OCI-LY1 (cell line): ENCODE data around the gene CACHD1.

Experiments
- H2AFZ ChIP-seq: fragments of 200-600 bp; sonication (generic), shearing (Covaris generic); 2 replicates; pipeline ENCODE4 v1.6.0; 2014; ENCODE audit warnings: antibody characterized with exemption, mild to moderate bottlenecking, low read length
- H3F3A ChIP-seq: fragments of 200-600 bp; sonication (generic), shearing (Covaris generic); 2 replicates; pipeline ENCODE4 v1.6.0; 2014; ENCODE audit warnings: mild to moderate bottlenecking, antibody characterized with exemption, low read length, moderate library complexity; ENCODE audit not compliant: insufficient read depth
- H3K27ac ChIP-seq: fragments of 200-600 bp; sonication (generic); 2 replicates; pipeline ENCODE4 v1.5.1; 2014; ENCODE audit warnings: low read length, mixed run types, mild to moderate bottlenecking, low read depth; ENCODE audit not compliant: poor library complexity, severe bottlenecking
- H3K27me3 ChIP-seq: fragments of 200-600 bp; sonication (generic); 2 replicates; pipeline ENCODE4 v1.6.0; 2014; ENCODE audit warnings: antibody characterized with exemption, mild to moderate bottlenecking, low read length, moderate library complexity; ENCODE audit not compliant: insufficient read depth
- H3K36me3 ChIP-seq: fragments of 200-600 bp; sonication (generic); 2 replicates; pipeline ENCODE4 v1.6.1; 2014; ENCODE audit warnings: mild to moderate bottlenecking, antibody characterized with exemption, low read length, moderate library complexity, mixed read lengths; ENCODE audit not compliant: insufficient read depth
- H3K4me1 ChIP-seq: fragments of 200-600 bp; sonication (generic); 2 replicates; pipeline ENCODE4 v1.5.1; 2014; ENCODE audit warnings: mild to moderate bottlenecking, low read length, moderate library complexity; ENCODE audit not compliant: insufficient read depth, severe bottlenecking
- H3K4me2 ChIP-seq: fragments of 200-600 bp; sonication (generic), shearing (Covaris generic); 2 replicates; pipeline ENCODE4 v1.6.1; 2014; ENCODE audit warnings: low read length
- H3K4me3 ChIP-seq: fragments of 200-600 bp; sonication (generic); 2 replicates; pipeline ENCODE4 v1.5.1; 2014; ENCODE audit warnings: low read length, low read depth, mild to moderate bottlenecking, mixed read lengths; ENCODE audit not compliant: poor library complexity, severe bottlenecking
- H3K79me2 ChIP-seq: fragments of 200-600 bp; shearing (Covaris generic); 2 replicates; pipeline ENCODE4 v1.6.1; 2016; ENCODE audit warnings: mixed run types, low read length, mixed read lengths; ENCODE audit not compliant: insufficient read depth
- H3K9ac ChIP-seq: fragments of 200-600 bp; sonication (generic), shearing (Covaris generic); 2 replicates; pipeline ENCODE4 v1.6.1; 2014; ENCODE audit warnings: mild to moderate bottlenecking, low read length, mixed read lengths
- H3K9me2 ChIP-seq: fragments of 200-600 bp; sonication (generic), shearing (Covaris generic); 2 replicates; pipeline ENCODE4 v1.6.1; 2014; ENCODE audit warnings: low read depth, mild to moderate bottlenecking, low read length, mixed read lengths
- H3K9me3 ChIP-seq: fragments of 200-600 bp; shearing (Covaris generic); 2 replicates; pipeline ENCODE4 v1.6.1; 2014; ENCODE audit warnings: low read length, mixed read lengths
- H4K20me1 ChIP-seq: fragments of 200-600 bp; sonication (generic), shearing (Covaris generic); 2 replicates; pipeline ENCODE4 v1.6.0; 2016; ENCODE audit warnings: mild to moderate bottlenecking, low read length; ENCODE audit not compliant: insufficient read depth
- EZH2 ChIP-seq: fragments of 200-600 bp; sonication (generic), shearing (Covaris generic); IDR thresholded peaks from 2 replicates; pipeline ENCODE4 v1.8.0; 2017; ENCODE audit warnings: borderline replicate concordance, mixed run types, mild to moderate bottlenecking, antibody characterized with exemption, low read length, moderate library complexity, mixed read lengths
- TF ChIP-seq, protein P1 (sequence below): fragments of 200-600 bp; sonication (generic), shearing (Covaris generic); IDR thresholded peaks from 2 replicates; pipeline ENCODE4 v1.5.1; 2017; ENCODE audit warnings: mild to moderate bottlenecking, antibody characterized with exemption, low read length, moderate library complexity, mixed read lengths

The CACHD1 gene

DNA sequence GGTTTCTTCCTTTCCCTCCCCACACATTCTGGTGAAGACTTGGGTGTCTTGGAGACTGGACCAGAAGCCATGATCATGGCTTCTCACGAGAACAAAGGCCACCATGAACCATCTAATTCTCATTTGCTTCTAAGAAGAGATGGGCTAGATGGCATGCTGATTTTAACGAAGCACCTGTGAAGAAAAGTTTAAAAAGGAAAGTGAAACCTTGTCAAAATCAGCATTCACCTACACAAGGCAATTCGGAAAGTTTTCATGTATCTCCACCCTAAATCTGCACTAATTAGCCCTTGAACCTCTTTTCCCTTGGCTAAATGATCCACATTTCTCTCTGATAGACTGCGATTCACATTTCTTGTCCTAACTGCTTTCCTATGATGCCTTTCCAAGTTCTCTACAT lies 160.7 kb downstream of the CACHD1 start:
- Histone ChIP-seq H3K9me2 (no peaks in the 10 kb centered on the region), H3F3A (no peaks in the 10 kb centered on the region), H3K4me1 (no peaks in the 10 kb centered on the region), H2AFZ (no peak overlapping the region), H3K4me3 (no peak overlapping the region), H3K27ac (no peak overlapping the region), H3K9me3 (no peaks in the 10 kb centered on the region), H3K79me2 (no peaks in the 10 kb centered on the region), H3K4me2 (no peak overlapping the region), H3K36me3 (no peaks in the 10 kb centered on the region), H4K20me1 (no peaks in the 10 kb centered on the region), H3K9ac (no peak overlapping the region), H3K27me3 (no peaks in the 10 kb centered on the region)
- TF ChIP-seq, protein P1, sequence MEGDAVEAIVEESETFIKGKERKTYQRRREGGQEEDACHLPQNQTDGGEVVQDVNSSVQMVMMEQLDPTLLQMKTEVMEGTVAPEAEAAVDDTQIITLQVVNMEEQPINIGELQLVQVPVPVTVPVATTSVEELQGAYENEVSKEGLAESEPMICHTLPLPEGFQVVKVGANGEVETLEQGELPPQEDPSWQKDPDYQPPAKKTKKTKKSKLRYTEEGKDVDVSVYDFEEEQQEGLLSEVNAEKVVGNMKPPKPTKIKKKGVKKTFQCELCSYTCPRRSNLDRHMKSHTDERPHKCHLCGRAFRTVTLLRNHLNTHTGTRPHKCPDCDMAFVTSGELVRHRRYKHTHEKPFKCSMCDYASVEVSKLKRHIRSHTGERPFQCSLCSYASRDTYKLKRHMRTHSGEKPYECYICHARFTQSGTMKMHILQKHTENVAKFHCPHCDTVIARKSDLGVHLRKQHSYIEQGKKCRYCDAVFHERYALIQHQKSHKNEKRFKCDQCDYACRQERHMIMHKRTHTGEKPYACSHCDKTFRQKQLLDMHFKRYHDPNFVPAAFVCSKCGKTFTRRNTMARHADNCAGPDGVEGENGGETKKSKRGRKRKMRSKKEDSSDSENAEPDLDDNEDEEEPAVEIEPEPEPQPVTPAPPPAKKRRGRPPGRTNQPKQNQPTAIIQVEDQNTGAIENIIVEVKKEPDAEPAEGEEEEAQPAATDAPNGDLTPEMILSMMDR = no peak
- TF ChIP-seq EZH2 = no peak

DNA sequence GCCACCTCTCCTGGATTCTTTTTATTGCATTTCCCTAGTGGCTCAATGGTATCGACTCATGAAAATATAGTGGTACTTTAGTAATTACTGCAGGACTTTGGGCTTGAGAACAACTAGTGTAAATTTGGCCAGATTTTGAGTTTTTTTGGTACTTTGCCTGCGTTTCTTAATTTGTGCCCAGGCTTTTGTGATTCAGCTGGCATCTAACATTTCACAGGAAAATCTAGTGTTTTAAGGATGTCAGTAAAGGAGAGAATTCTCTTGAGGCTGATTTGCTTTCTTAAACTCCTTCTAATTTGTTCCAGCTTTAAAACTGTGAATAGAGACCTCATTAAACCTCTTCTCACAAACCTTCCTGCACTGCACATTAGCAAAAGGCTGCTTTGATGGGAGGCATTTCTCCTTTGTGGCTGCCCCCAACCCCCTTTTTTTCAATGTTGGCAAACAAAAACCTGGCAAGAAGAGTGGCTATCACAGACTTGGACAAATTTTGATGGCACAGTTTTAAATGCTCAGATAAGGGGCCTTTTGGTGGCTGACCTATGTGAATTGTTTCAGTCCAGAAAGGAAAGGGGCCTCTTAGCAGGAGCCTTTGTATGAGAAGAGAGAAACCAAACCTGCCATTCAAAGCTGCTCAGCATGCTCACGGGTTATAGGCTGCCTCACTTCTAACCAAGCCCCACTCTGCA lies 161.6 kb downstream of the CACHD1 start:
- Histone ChIP-seq H3K9me3 (no peaks in the 10 kb centered on the region), H3K27me3 (no peaks in the 10 kb centered on the region), H4K20me1 (no peaks in the 10 kb centered on the region), H3K79me2 (no peaks in the 10 kb centered on the region), H3K4me3 (no peak overlapping the region), H3K36me3 (no peaks in the 10 kb centered on the region), H3K27ac (no peak overlapping the region), H3K4me2 (no peak overlapping the region), H2AFZ (no peak overlapping the region), H3K9me2 (no peaks in the 10 kb centered on the region), H3K4me1 (no peaks in the 10 kb centered on the region), H3F3A (no peaks in the 10 kb centered on the region), H3K9ac (no peak overlapping the region)
- TF ChIP-seq, protein P1 = no peak
- TF ChIP-seq EZH2 = no peak

- Histone ChIP-seq H3K36me3 (no peaks in the 10 kb centered on the region), H3K27me3 (no peaks in the 10 kb centered on the region)
- no peak for TF ChIP-seq EZH2
- TF ChIP-seq, protein P1 = no peak
Measured at GRCh38 chr1:64632936-64633335, 163.0 kb downstream of the CACHD1 start.

More at GRCh38 chr1:64632936-64633335, 163.0 kb downstream of the CACHD1 start:
- Histone ChIP-seq H3K9me2 (no peaks in the 10 kb centered on the region), H3F3A (no peaks in the 10 kb centered on the region), H4K20me1 (no peaks in the 10 kb centered on the region), H3K4me2 (no peak overlapping the region), H2AFZ (no peak overlapping the region), H3K79me2 (no peaks in the 10 kb centered on the region), H3K9ac (no peak overlapping the region), H3K9me3 (no peaks in the 10 kb centered on the region), H3K4me3 (no peak overlapping the region), H3K27ac (no peak overlapping the region), H3K4me1 (no peaks in the 10 kb centered on the region)
